Stimulated activated CD4-positive, alpha-beta T cell treated with anti-CD3 and anti-CD28 coated beads, Interleukin-15, amount 100 ng/mL, for 24 hours (primary cell): ENCODE data around the gene AP1S2.

ENCODE experiments used
- DNase-seq: peaks from one replicate; pipeline ENCODE4 v3.0.0-alpha.2; 2020

AP1S2 gene

DNA sequence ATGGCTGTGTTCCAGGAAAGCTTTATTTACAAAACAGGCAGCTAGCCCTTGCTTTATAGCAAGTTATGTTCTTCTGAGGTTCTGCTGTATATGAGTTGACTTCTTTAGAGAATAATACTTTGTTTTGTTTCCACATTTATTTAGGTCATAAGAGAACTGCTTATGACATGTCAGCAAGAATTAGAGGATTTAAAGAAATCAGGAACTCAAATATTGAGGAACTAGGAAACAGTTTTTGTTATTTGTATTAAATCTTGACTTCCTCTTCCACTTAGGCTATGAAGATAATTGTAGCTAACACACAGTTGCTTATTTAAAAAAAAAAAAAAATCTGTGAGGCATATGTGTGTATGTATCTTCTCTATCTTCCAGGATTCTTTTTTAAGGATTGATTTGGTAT, 50.0 kb downstream of the AP1S2 start:
- DNase-seq, result no peak

- no peak for DNase-seq
Observed at GRCh38 chrX:15797707-15798106, 56.9 kb downstream of the AP1S2 start.

GRCh38 chrX:15790769-15791290, 63.8 kb downstream of the AP1S2 start:
- no peak for DNase-seq

DNA sequence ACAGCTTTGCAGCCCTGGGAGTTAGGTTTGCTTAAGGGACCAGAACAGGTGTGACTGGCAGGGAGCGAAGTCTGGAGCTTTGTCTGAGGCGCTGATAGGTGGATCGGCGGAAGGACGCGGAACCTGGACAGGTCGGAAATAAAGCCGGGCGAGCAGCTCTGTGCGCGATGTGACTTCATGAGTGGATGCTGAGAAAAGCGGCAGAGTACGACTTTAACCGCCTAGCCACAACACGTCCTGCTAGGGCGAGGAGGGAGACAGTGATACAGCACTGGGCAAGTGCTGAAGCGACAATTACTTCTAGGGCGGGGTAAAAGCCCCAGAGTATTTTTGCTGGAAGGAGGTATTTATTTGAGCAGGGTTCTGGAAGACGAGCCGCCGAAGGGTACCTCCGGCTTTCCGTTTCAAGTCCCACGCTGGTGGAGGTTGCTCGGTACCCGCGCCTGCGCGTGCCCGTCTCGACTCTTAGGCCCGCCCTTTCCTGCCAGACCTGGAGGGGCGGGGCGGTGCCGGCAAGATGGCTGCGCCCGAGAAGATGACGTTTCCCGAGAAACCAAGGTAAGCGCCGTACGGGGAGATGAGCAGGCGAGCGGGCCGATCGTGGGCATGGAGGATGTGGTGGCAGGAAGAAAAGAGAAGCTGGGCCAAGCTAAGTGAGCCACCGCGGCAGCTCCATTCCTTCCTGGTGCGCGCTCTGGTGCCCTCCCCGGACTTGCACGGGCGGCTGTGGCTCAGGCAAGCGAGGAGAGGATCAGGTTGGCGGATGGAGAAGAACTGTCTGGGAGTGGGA, 64.4 kb downstream of the AP1S2 start, which contains the start of gene ZRSR2:
Gene ZRSR2, plus strand, starts transcription at position 506 of the 790 bp plus-strand sequence. Its CDS starts 12 bp downstream, at position 518.
- DNase-seq, result peak; percentile 88

- DNase-seq, result no peak
Observed at GRCh38 chrX:15786915-15787314, 67.7 kb downstream of the AP1S2 start.

GRCh38 chrX:15785176-15785750, 69.3 kb downstream of the AP1S2 start:
- no peak for DNase-seq

- no peak for DNase-seq
Observed at GRCh38 chrX:15781961-15782699, 72.5 kb downstream of the AP1S2 start.
